HepG2 (cell line): Measurements from ENCODE around the gene ZKSCAN3.

Experiments used
- CTCF ChIP-seq: sonication (generic); formaldehyde crosslinking; IDR thresholded peaks from 2 replicates; pipeline ENCODE4 v1.5.0; 2020; ENCODE audit warnings: mild to moderate bottlenecking, missing genetic modification reagents, moderate library complexity
- GPN1 ChIP-seq: sonication (generic); formaldehyde crosslinking; IDR thresholded peaks from 2 replicates; pipeline ENCODE4 v1.5.1; 2020; ENCODE audit warnings: missing genetic modification reagents, borderline replicate concordance
- HIVEP1 ChIP-seq: sonication (generic); formaldehyde crosslinking; IDR thresholded peaks from 2 replicates; pipeline ENCODE4 v1.4.0; 2020; ENCODE audit warnings: mild to moderate bottlenecking, missing genetic modification reagents
- HNRNPUL1 ChIP-seq: fragments of 200-400 bp; formaldehyde crosslinking; IDR thresholded peaks from 2 replicates; pipeline ENCODE4 v1.6.1; 2017; ENCODE audit warnings: low read depth, mild to moderate bottlenecking, low read length, moderate library complexity
- POLR2A ChIP-seq, 2 experiments: IDR thresholded peaks; 2 replicates each; pipeline ENCODE4 v1.6.1; 2011; ENCODE audit warnings: low read depth in 2 of 2, low read length in 2 of 2, mild to moderate bottlenecking in 1 of 2, moderate library complexity in 1 of 2; ENCODE audit not compliant: insufficient read depth in 1 of 2
- SETDB1 ChIP-seq: sonication (generic); formaldehyde crosslinking; IDR thresholded peaks from 2 replicates; pipeline ENCODE4 v1.5.1; 2020; ENCODE audit warnings: missing genetic modification reagents, mild to moderate bottlenecking, borderline replicate concordance
- SMC3 ChIP-seq: IDR thresholded peaks from 2 replicates; pipeline ENCODE4 v1.6.1; 2011; ENCODE audit warnings: low read length, improper control_type of control experiment
- SP5 ChIP-seq: IDR thresholded peaks from 2 replicates; pipeline ENCODE4 v1.6.1; 2016; ENCODE audit warnings: low read depth, borderline replicate concordance
- TBP ChIP-seq: sonication (generic); formaldehyde crosslinking; IDR thresholded peaks from 2 replicates; pipeline ENCODE4 v1.5.0; 2020; ENCODE audit warnings: missing genetic modification reagents
- ZBTB20 ChIP-seq: sonication (generic); formaldehyde crosslinking; IDR thresholded peaks from 2 replicates; pipeline ENCODE4 v1.8.1; 2023; ENCODE audit warnings: missing genetic modification reagents, low read depth, mild to moderate bottlenecking, borderline replicate concordance
- ZFX ChIP-seq: sonication (generic); formaldehyde crosslinking; IDR thresholded peaks from 2 replicates; pipeline ENCODE4 v1.4.0; 2020; ENCODE audit warnings: mild to moderate bottlenecking, low read depth, missing genetic modification reagents, moderate library complexity
- ZNF589 ChIP-seq: sonication (generic); formaldehyde crosslinking; conservative IDR thresholded peaks from 2 replicates; pipeline ENCODE4 v1.8.0; 2022; ENCODE audit warnings: mild to moderate bottlenecking, moderate library complexity, missing genetic modification reagents
- ZNF878 ChIP-seq: sonication (generic); formaldehyde crosslinking; IDR thresholded peaks from 2 replicates; pipeline ENCODE4 v1.8.1; 2023; ENCODE audit warnings: mild to moderate bottlenecking, missing genetic modification reagents, moderate library complexity
- TF ChIP-seq, protein P1 (sequence below): sonication (generic); formaldehyde crosslinking; conservative IDR thresholded peaks from 2 replicates; pipeline ENCODE4 v1.8.0; 2022; ENCODE audit warnings: missing genetic modification reagents

GRCh38 chr6:28330041-28330440 is 19.7 kb upstream of the ZKSCAN3 start:
- TF ChIP-seq SETDB1 (CRISPR knock-in tag) = no peak
- no peak for TF ChIP-seq TBP (CRISPR knock-in tag)
- no peak for TF ChIP-seq CTCF
- no peak for TF ChIP-seq ZFX (CRISPR knock-in tag)
- TF ChIP-seq GPN1 (CRISPR knock-in tag) = no peak
- no peak for TF ChIP-seq SP5
- TF ChIP-seq POLR2A (IDR thresholded peaks at IDR 0.05; ENCODE audit: insufficient read depth in 1 of 2, low read depth in 2 of 2, low read length in 2 of 2) = no peak
- TF ChIP-seq, protein P1, sequence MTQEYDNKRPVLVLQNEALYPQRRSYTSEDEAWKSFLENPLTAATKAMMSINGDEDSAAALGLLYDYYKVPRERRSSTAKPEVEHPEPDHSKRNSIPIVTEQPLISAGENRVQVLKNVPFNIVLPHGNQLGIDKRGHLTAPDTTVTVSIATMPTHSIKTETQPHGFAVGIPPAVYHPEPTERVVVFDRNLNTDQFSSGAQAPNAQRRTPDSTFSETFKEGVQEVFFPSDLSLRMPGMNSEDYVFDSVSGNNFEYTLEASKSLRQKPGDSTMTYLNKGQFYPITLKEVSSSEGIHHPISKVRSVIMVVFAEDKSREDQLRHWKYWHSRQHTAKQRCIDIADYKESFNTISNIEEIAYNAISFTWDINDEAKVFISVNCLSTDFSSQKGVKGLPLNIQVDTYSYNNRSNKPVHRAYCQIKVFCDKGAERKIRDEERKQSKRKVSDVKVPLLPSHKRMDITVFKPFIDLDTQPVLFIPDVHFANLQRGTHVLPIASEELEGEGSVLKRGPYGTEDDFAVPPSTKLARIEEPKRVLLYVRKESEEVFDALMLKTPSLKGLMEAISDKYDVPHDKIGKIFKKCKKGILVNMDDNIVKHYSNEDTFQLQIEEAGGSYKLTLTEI (CRISPR knock-in tag) = no peak
- TF ChIP-seq HNRNPUL1 = no peak
- no peak for TF ChIP-seq ZNF878 (CRISPR knock-in tag)
- TF ChIP-seq ZNF589 (CRISPR knock-in tag) = no peak
- no peak for TF ChIP-seq SMC3
- no peak for TF ChIP-seq HIVEP1 (CRISPR knock-in tag)
- TF ChIP-seq ZBTB20 (CRISPR knock-in tag) = no peak
